GM12878 (cell line): ENCODE measurements around the gene SCYL3. TPM values are rescaled to one million over a fixed set of nuclear protein-coding genes. Genes with fewer than 3 reads are reported as not detected.

Experiments used
- ATAC-seq: fragments of 200-7000 bp; cut with Tn5 transposase; 3 replicates; pipeline ENCODE4 v1.9.1; 2020; ENCODE audit warnings: mild to moderate bottlenecking, moderate library complexity
- BruUV-seq: library from RNA; stranded (reverse); fragments of 400-500 nt; replicated peaks from 2 replicates; lab custom pipeline; 2021; lab: Mats Ljungman, UMichigan
- CTCF ChIA-PET: fragments of 300-600 bp; sonication (Branson Sonifier 250); formaldehyde crosslinking; extraction: SDS; loops from one replicate; lab custom pipeline; 2021; ENCODE audit warnings: inconsistent platforms; lab: Yijun Ruan, JAX
- POLR2A ChIA-PET: fragments of 350-600 bp; formaldehyde crosslinking; extraction: SDS; loops from one replicate; lab custom pipeline; 2021; ENCODE audit warnings: inconsistent platforms; lab: Charles Lee
- RAD21 ChIA-PET: fragments of 300-600 bp; sonication (Branson Sonifier 250); formaldehyde crosslinking; loops from one replicate; lab custom pipeline; 2023; ENCODE audit warnings: antibody characterized with exemption; ENCODE audit not compliant: unreplicated experiment; lab: Charles Lee
- SMC1A ChIA-PET: fragments of 300-600 bp; sonication (Branson Sonifier 250); formaldehyde crosslinking; loops from one replicate; lab custom pipeline; 2023; ENCODE audit not compliant: unreplicated experiment, uncharacterized antibody; lab: Charles Lee
- DNase-seq: peaks from one replicate; pipeline ENCODE4 v3.0.0-alpha.2; 2011; ENCODE audit warnings: low read depth, low spot score
- FAIRE-seq: peaks from 3 replicates; lab custom pipeline; 2011; peaks lifted over from hg19 to GRCh38; lab: Jason Lieb, UNC
- H2AFZ ChIP-seq: 2 replicates; pipeline ENCODE4 v1.6.0; 2011; ENCODE audit warnings: low read depth, low read length, control low read depth; ENCODE audit not compliant: control insufficient read depth
- H3K27ac ChIP-seq: 2 replicates; pipeline ENCODE4 v1.5.1; 2011; ENCODE audit warnings: control low read depth; ENCODE audit not compliant: control insufficient read depth, insufficient read depth
- H3K27me3 ChIP-seq, 2 experiments: replicated peaks in 1 of 2; 2 replicates each; pipeline versions ENCODE4 v1.6.0 to v1.6.1; 2011; ENCODE audit warnings: low read length in 1 of 2; ENCODE audit not compliant: control insufficient read depth in 2 of 2, insufficient read depth in 2 of 2
- H3K36me3 ChIP-seq, 2 experiments: 2 replicates each; pipeline ENCODE4 v1.5.1; 2011; ENCODE audit warnings: low read length in 1 of 2; ENCODE audit not compliant: control insufficient read depth in 2 of 2, insufficient read depth in 2 of 2
- H3K4me1 ChIP-seq: 2 replicates; pipeline ENCODE4 v1.6.1; 2011; ENCODE audit warnings: mild to moderate bottlenecking, low read length, moderate library complexity, mixed read lengths; ENCODE audit not compliant: control insufficient read depth, insufficient read depth
- H3K4me2 ChIP-seq: 2 replicates; pipeline ENCODE4 v1.6.0; 2011; ENCODE audit warnings: control low read depth; ENCODE audit not compliant: control insufficient read depth, insufficient read depth
- H3K4me3 ChIP-seq: fragments of 200-600 bp; sonication (generic); 2 replicates; pipeline ENCODE4 v1.5.1; 2016
- H3K79me2 ChIP-seq: 2 replicates; pipeline ENCODE4 v1.6.0; 2011; ENCODE audit warnings: low read length; ENCODE audit not compliant: control insufficient read depth, insufficient read depth
- H3K9ac ChIP-seq: 2 replicates; pipeline ENCODE4 v1.8.0; 2011; ENCODE audit warnings: low read length, control low read depth, mixed read lengths; ENCODE audit not compliant: control insufficient read depth, insufficient read depth
- H3K9me3 ChIP-seq: replicated peaks from 3 replicates; pipeline ENCODE4 v1.5.1; 2011; ENCODE audit warnings: mild to moderate bottlenecking, low read length; ENCODE audit not compliant: control insufficient read depth, insufficient read depth
- H4K20me1 ChIP-seq: 2 replicates; pipeline ENCODE4 v1.6.0; 2011; ENCODE audit not compliant: control insufficient read depth, insufficient read depth
- BMI1 ChIP-seq: fragments of 450-650 bp; IDR thresholded peaks from 2 replicates; pipeline ENCODE4 v1.6.1; 2016; ENCODE audit warnings: mild to moderate bottlenecking, moderate library complexity, borderline replicate concordance
- CBX3 ChIP-seq: fragments of 200-600 bp; sonication (generic); IDR thresholded peaks from 2 replicates; pipeline ENCODE4 v1.6.1; 2016; ENCODE audit warnings: low read depth, borderline replicate concordance
- EP300 ChIP-seq, 2 experiments: fragments of 150-350 bp in 1 of 2; IDR thresholded peaks; 2 replicates each; pipeline ENCODE4 v1.6.1; 2011 to 2012; ENCODE audit warnings: low read depth in 2 of 2, low read length in 2 of 2, borderline replicate concordance in 1 of 2, improper control_type of control experiment in 1 of 2, inconsistent platforms in 1 of 2; ENCODE audit not compliant: control insufficient read depth in 1 of 2
- ESRRA ChIP-seq: IDR thresholded peaks from 2 replicates; pipeline ENCODE4 v1.6.1; 2012; ENCODE audit warnings: mild to moderate bottlenecking, low read length, improper control_type of control experiment
- HDGF ChIP-seq: fragments of 450-650 bp; IDR thresholded peaks from 2 replicates; pipeline ENCODE4 v1.6.1; 2016; ENCODE audit warnings: antibody characterized with exemption
- IKZF2 ChIP-seq, 2 experiments: fragments of 450-650 bp; IDR thresholded peaks; 2 replicates each; pipeline ENCODE4 v1.6.1; 2017; ENCODE audit warnings: mild to moderate bottlenecking in 2 of 2, moderate library complexity in 2 of 2
- MXI1 ChIP-seq: fragments of 150-350 bp; IDR thresholded peaks from 2 replicates; pipeline ENCODE4 v1.6.1; 2011; ENCODE audit warnings: low read depth, mild to moderate bottlenecking, inconsistent platforms, low read length, improper control_type of control experiment
- NFXL1 ChIP-seq: fragments of 450-650 bp; IDR thresholded peaks from 2 replicates; pipeline ENCODE4 v1.6.1; 2017; ENCODE audit warnings: antibody characterized with exemption, mild to moderate bottlenecking, borderline replicate concordance
- NR2C1 ChIP-seq: fragments of 450-650 bp; IDR thresholded peaks from 2 replicates; pipeline ENCODE4 v1.6.1; 2017; ENCODE audit warnings: antibody characterized with exemption, mild to moderate bottlenecking, moderate library complexity
- SP1 ChIP-seq: IDR thresholded peaks from one replicate; pipeline ENCODE4 v1.6.1; 2011; ENCODE audit warnings: low read depth, low read length
- SRF ChIP-seq, 2 experiments: IDR thresholded peaks; 2 replicates each; pipeline ENCODE4 v1.6.1; 2011; ENCODE audit warnings: low read depth in 2 of 2, low read length in 2 of 2, mild to moderate bottlenecking in 1 of 2, moderate library complexity in 1 of 2
- TAF1 ChIP-seq: IDR thresholded peaks from 2 replicates; pipeline ENCODE4 v1.6.1; 2011; ENCODE audit warnings: mild to moderate bottlenecking, low read depth, low read length, borderline replicate concordance
- TCF12 ChIP-seq: IDR thresholded peaks from 2 replicates; pipeline ENCODE4 v1.6.1; 2011; ENCODE audit warnings: low read depth, mild to moderate bottlenecking, low read length
- ZBTB33 ChIP-seq: fragments of 450-650 bp; IDR thresholded peaks from 2 replicates; pipeline ENCODE4 v1.6.1; 2017; ENCODE audit warnings: mild to moderate bottlenecking
- ZSCAN29 ChIP-seq: fragments of 450-650 bp; IDR thresholded peaks from 2 replicates; pipeline ENCODE4 v1.6.1; 2017; ENCODE audit warnings: mild to moderate bottlenecking, moderate library complexity
- WGBS: methylation state at CpG from one replicate; pipeline ENCODE4 v1.1.6; 2016; ENCODE audit warnings: low lambda C conversion rate; ENCODE audit not compliant: insufficient replicate concordance, insufficient coverage; ENCODE audit errors: missing lambda C conversion rate; 5-methylcytosine and 5-hydroxymethylcytosine counted together
- in situ Hi-C: fragments of 300-500 bp; cut with MboI; formaldehyde crosslinking; loops from 9 replicates; pipeline ENCODE4 v1.14.3; 2018; ENCODE audit warnings: mixed read lengths
- intact Hi-C: fragments of 100-400 bp; cut with micrococcal nuclease; formaldehyde crosslinking; loops from one replicate; pipeline ENCODE4 v1.14.2; 2022; ENCODE audit not compliant: unreplicated experiment
- polyA plus RNA-seq, 11 experiments: library from polyadenylated mRNA; depleted of rRNA in 4 of 11; unstranded in 6 of 11; stranded (reverse) in 5 of 11; fragments of >200 nt; fragmentation: Nextera tagmentation in 4 of 11; fragmentation: Illumina TruSeq in 1 of 11; extraction: Ambion mirVana in 4 of 11; extraction: Trizol in 1 of 11; gene quantifications; 1 replicate in 1 of 11; 2 replicates in 10 of 11; pipeline versions ENCODE4 v1.2.1 to v1.2.3, GENCODE V29; 2011 to 2016; ENCODE audit warnings: inconsistent platforms in 2 of 11, missing spikeins in 2 of 11, low read depth in 1 of 11
- total RNA-seq, 4 experiments: library from RNA; depleted of rRNA in 3 of 4; stranded (reverse); fragments of >200 nt in 3 of 4; fragmentation: Illumina TruSeq in 1 of 4; extraction: Trizol in 1 of 4; gene quantifications; 2 replicates each; pipeline versions ENCODE4 v1.2.1 to v1.2.3, GENCODE V29; 2013 to 2021
- TF ChIP-seq, protein P1 (sequence below): IDR thresholded peaks from 2 replicates; pipeline ENCODE4 v1.6.1; 2011; ENCODE audit warnings: borderline replicate concordance, low read depth, mild to moderate bottlenecking, moderate library complexity, low read length; ENCODE audit not compliant: insufficient read depth, poor library complexity, severe bottlenecking
- TF ChIP-seq, protein P2 (sequence below): fragments of 450-650 bp; formaldehyde crosslinking; IDR thresholded peaks from 2 replicates; pipeline ENCODE4 v1.5.0; 2022; ENCODE audit warnings: mild to moderate bottlenecking, missing genetic modification characterization

Gene SCYL3
- total and polyA plus RNA-seq, 10 of the 15 experiments (the other 5 are each of a cell fraction or from before 2014, with no cell fraction given): 4.3 to 14.3 (median 10.3) TPM

GRCh38 chr1:169814265-169814664 lies 79.4 kb downstream of the SCYL3 start (continued):
- no peak for TF ChIP-seq NR2C1
- TF ChIP-seq SRF (IDR thresholded peaks at IDR 0.05; ENCODE audit: low read depth in 2 of 2, low read length in 2 of 2): no peak
- no peak for TF ChIP-seq CBX3

DNA sequence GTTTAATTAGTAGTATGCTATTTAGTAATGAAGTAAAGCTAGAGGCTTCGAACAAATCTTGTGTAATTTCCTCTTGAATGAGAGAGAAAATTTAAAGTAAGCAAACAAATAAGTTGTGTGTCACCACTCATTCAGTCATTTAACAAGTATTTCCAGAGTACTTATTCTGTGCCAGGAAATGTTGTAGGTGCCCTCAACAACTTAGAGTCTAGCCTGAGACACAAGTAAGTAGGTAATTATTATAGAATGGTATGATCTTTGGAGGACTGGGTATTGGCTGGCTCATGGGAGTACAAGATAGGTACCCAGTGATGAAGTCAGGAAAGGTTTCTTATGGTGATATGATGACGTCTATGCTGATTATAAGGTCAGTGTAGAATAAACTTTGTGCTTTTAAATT lies 81.6 kb downstream of the SCYL3 start:
- 98% methylated on average over 2 of the region's 2 CpGs for whole genome bisulfite sequencing
- TF ChIP-seq HDGF (no peak), EP300 (IDR thresholded peaks at IDR 0.05; ENCODE audit: borderline replicate concordance in 1 of 2, control insufficient read depth in 1 of 2, low read depth in 2 of 2, low read length in 2 of 2) (no peak), TAF1 (no peak), BMI1 (no peak), ZBTB33 (no peak), NFXL1 (no peak), ZSCAN29 (no peak), TCF12 (no peak), IKZF2 (IDR thresholded peaks at IDR 0.05) (no peak), ESRRA (no peak), MXI1 (no peak), SP1 (no peak)
- TF ChIP-seq, protein P1, sequence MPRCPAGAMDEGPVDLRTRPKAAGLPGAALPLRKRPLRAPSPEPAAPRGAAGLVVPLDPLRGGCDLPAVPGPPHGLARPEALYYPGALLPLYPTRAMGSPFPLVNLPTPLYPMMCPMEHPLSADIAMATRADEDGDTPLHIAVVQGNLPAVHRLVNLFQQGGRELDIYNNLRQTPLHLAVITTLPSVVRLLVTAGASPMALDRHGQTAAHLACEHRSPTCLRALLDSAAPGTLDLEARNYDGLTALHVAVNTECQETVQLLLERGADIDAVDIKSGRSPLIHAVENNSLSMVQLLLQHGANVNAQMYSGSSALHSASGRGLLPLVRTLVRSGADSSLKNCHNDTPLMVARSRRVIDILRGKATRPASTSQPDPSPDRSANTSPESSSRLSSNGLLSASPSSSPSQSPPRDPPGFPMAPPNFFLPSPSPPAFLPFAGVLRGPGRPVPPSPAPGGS: no peak
- TF ChIP-seq, protein P2, sequence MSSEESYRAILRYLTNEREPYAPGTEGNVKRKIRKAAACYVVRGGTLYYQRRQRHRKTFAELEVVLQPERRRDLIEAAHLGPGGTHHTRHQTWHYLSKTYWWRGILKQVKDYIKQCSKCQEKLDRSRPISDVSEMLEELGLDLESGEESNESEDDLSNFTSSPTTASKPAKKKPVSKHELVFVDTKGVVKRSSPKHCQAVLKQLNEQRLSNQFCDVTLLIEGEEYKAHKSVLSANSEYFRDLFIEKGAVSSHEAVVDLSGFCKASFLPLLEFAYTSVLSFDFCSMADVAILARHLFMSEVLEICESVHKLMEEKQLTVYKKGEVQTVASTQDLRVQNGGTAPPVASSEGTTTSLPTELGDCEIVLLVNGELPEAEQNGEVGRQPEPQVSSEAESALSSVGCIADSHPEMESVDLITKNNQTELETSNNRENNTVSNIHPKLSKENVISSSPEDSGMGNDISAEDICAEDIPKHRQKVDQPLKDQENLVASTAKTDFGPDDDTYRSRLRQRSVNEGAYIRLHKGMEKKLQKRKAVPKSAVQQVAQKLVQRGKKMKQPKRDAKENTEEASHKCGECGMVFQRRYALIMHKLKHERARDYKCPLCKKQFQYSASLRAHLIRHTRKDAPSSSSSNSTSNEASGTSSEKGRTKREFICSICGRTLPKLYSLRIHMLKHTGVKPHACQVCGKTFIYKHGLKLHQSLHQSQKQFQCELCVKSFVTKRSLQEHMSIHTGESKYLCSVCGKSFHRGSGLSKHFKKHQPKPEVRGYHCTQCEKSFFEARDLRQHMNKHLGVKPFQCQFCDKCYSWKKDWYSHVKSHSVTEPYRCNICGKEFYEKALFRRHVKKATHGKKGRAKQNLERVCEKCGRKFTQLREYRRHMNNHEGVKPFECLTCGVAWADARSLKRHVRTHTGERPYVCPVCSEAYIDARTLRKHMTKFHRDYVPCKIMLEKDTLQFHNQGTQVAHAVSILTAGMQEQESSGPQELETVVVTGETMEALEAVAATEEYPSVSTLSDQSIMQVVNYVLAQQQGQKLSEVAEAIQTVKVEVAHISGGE: no peak

More for the DNA sequence above, 81.6 kb downstream of the SCYL3 start:
- Histone ChIP-seq H3K9ac (no peak overlapping the region), H3K36me3 (peaks cover 2 to 6% of the 10 kb centered on the region in 2 experiments), H4K20me1 (no peaks in the 10 kb centered on the region), H3K27ac (no peak overlapping the region), H3K4me3 (no peak overlapping the region), H2AFZ (no peak overlapping the region), H3K4me2 (no peak overlapping the region), H3K79me2 (no peaks in the 10 kb centered on the region), H3K4me1 (no peaks in the 10 kb centered on the region), H3K9me3 (no peaks in the 10 kb centered on the region), H3K27me3 (no peaks in the 10 kb centered on the region)
- intact Hi-C loops: no loop called here
- no TSS peak for BruUV-seq
- ChIA-PET POLR2A (interaction anchor here (1.2 kb wide), 1 partner anchor 15 kb away, joined by 4 read pairs; no protein-coding TSS in a partner anchor), CTCF (interaction anchor here (0.6 kb wide), 1 partner anchor 10 kb away, joined by 3 read pairs; no protein-coding TSS in a partner anchor), SMC1A (interaction anchor here (1.0 kb wide), 1 partner anchor 64 kb away, joined by 4 read pairs; no protein-coding TSS in a partner anchor), RAD21 (interaction anchor here (1.4 kb wide), 1 partner anchor 10 kb away, joined by 3 read pairs; no protein-coding TSS in a partner anchor)
- FAIRE-seq: no peak
- no peak for ATAC-seq
- DNase-seq: no peak
- in situ Hi-C loops: no loop called here
